A549 (cell line): ENCODE results near the gene DNMT1.

Experiments
- MYC ChIP-seq: IDR thresholded peaks from 2 replicates; pipeline ENCODE4 v1.6.1; 2012; ENCODE audit warnings: mild to moderate bottlenecking, inconsistent platforms, low read length, improper control_type of control experiment, borderline replicate concordance
- POLR2AphosphoS2 ChIP-seq: conservative IDR thresholded peaks from 2 replicates; pipeline ENCODE4 v1.6.1; 2012; ENCODE audit warnings: low read length, improper control_type of control experiment, inconsistent platforms
- RFX5 ChIP-seq: fragments of 450-650 bp; IDR thresholded peaks from 2 replicates; pipeline ENCODE4 v1.7.1; 2014; ENCODE audit warnings: antibody characterized with exemption, mild to moderate bottlenecking, moderate library complexity
- RNF2 ChIP-seq: fragments of 200-600 bp; sonication (generic); IDR thresholded peaks from 2 replicates; pipeline ENCODE4 v1.6.1; 2016; ENCODE audit warnings: low read depth, mild to moderate bottlenecking, antibody characterized with exemption, moderate library complexity, borderline replicate concordance
- ZC3H11A ChIP-seq: fragments of 450-650 bp; IDR thresholded peaks from 2 replicates; pipeline ENCODE4 v1.6.1; 2014; ENCODE audit warnings: antibody characterized with exemption, mild to moderate bottlenecking
- TF ChIP-seq, protein P1 (sequence below): fragments of >200 bp; sonication (Bioruptor Twin); formaldehyde crosslinking; IDR thresholded peaks from 3 replicates; pipeline ENCODE4 v1.5.1; 2016
- TF ChIP-seq, protein P2 (sequence below): IDR thresholded peaks from 2 replicates; pipeline ENCODE4 v1.6.1; 2012
- TF ChIP-seq, protein P3 (sequence below): fragments of 250-450 bp; sonication (Bioruptor Pico); IDR thresholded peaks from 2 replicates; pipeline ENCODE4 v1.5.0; 2020; ENCODE audit warnings: low read depth, mild to moderate bottlenecking, moderate library complexity
- TF ChIP-seq, protein P4 (sequence below): IDR thresholded peaks from 2 replicates; pipeline ENCODE4 v1.6.1; 2012
- TF ChIP-seq, protein P5 (sequence below): IDR thresholded peaks from 2 replicates; pipeline ENCODE4 v1.6.1; 2012; ENCODE audit warnings: low read depth, borderline replicate concordance

DNA sequence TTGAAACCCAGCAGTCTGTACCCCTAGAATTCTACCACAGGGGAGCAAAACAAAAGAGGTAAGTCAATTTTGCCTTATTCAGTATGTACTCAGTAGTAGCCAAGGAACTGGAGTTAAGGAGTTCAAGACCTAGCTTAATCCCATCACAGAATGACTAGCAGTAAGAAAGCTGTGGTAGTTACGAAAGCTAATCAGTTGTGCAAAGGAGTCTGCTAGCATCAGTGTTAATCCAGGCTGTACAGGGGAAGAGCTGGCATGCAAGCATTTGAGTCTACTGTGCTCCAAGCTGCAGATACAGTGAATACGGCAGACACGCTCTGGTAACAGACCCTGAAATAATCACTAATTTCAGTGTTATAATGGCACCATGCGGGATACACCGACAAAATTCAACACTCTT, 4.7 kb downstream of the DNMT1 start:
- TF ChIP-seq, protein P1, sequence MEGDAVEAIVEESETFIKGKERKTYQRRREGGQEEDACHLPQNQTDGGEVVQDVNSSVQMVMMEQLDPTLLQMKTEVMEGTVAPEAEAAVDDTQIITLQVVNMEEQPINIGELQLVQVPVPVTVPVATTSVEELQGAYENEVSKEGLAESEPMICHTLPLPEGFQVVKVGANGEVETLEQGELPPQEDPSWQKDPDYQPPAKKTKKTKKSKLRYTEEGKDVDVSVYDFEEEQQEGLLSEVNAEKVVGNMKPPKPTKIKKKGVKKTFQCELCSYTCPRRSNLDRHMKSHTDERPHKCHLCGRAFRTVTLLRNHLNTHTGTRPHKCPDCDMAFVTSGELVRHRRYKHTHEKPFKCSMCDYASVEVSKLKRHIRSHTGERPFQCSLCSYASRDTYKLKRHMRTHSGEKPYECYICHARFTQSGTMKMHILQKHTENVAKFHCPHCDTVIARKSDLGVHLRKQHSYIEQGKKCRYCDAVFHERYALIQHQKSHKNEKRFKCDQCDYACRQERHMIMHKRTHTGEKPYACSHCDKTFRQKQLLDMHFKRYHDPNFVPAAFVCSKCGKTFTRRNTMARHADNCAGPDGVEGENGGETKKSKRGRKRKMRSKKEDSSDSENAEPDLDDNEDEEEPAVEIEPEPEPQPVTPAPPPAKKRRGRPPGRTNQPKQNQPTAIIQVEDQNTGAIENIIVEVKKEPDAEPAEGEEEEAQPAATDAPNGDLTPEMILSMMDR = no peak
- TF ChIP-seq, protein P2, sequence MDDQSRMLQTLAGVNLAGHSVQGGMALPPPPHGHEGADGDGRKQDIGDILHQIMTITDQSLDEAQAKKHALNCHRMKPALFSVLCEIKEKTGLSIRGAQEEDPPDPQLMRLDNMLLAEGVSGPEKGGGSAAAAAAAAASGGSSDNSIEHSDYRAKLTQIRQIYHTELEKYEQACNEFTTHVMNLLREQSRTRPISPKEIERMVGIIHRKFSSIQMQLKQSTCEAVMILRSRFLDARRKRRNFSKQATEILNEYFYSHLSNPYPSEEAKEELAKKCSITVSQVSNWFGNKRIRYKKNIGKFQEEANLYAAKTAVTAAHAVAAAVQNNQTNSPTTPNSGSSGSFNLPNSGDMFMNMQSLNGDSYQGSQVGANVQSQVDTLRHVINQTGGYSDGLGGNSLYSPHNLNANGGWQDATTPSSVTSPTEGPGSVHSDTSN = no peak
- TF ChIP-seq POLR2AphosphoS2 (no peak), RNF2 (no peak), RFX5 (no peak), MYC (no peak), ZC3H11A (no peak)
- TF ChIP-seq, protein P3, sequence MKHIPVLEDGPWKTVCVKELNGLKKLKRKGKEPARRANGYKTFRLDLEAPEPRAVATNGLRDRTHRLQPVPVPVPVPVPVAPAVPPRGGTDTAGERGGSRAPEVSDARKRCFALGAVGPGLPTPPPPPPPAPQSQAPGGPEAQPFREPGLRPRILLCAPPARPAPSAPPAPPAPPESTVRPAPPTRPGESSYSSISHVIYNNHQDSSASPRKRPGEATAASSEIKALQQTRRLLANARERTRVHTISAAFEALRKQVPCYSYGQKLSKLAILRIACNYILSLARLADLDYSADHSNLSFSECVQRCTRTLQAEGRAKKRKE = no peak
- TF ChIP-seq, protein P4, sequence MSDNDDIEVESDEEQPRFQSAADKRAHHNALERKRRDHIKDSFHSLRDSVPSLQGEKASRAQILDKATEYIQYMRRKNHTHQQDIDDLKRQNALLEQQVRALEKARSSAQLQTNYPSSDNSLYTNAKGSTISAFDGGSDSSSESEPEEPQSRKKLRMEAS = no peak
- TF ChIP-seq, protein P5, sequence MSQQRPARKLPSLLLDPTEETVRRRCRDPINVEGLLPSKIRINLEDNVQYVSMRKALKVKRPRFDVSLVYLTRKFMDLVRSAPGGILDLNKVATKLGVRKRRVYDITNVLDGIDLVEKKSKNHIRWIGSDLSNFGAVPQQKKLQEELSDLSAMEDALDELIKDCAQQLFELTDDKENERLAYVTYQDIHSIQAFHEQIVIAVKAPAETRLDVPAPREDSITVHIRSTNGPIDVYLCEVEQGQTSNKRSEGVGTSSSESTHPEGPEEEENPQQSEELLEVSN = no peak
